Activated naive CD4-positive, alpha-beta T cell (primary cell): ENCODE measurements around the gene TUBA4A.
"Not testable (repeated sequence)": the region's sequence is repeated elsewhere in the genome, so short reads cannot be mapped to it uniquely, and the experiment has no call there.

Experiments
- DNase-seq, 4 experiments: peaks; one replicate each; lab custom pipeline; 2025; lab: John Stamatoyannopoulos, UW

Gene TUBA4A

GRCh38 chr2:219210886-219211362 is 42.8 kb downstream of the TUBA4A start:
- no peak for DNase-seq

DNA sequence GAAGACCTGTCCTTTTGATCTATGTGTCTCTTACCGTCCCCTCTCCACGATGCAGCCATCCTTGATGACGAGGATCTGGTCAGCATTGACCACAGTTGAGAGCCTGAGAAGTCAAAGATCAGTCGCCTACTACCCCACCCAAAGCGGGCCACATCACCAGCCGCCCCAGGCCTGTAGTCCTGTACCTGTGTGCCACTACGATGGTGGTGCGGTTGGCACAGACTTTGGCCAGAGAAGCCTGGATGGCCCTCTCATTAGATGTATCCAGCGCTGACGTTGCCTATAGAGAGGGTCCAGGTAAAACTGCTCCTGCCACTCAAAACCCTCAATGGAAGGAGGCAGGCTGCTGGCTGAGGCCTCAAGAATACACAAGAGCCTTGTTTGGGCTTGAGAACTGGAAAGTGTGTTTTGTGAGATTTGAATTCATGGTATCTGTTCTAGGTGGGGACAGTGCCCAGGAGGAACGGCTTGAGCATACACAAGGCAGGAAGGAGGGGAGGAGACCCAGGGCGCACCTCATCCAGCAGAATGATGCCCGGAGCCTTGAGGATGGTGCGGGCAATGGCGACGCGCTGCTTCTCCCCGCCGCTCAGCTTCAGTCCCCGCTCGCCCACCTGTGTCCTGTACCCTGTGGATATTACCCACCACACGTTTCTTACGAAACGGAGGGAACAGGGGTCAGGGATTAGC is 43.4 kb downstream of the TUBA4A start:
- no peak for DNase-seq

- DNase-seq, result no peak
Observed at GRCh38 chr2:219209236-219210195, 44.2 kb downstream of the TUBA4A start.

- DNase-seq, result no peak
Observed at GRCh38 chr2:219207884-219208740, 45.6 kb downstream of the TUBA4A start.

DNA sequence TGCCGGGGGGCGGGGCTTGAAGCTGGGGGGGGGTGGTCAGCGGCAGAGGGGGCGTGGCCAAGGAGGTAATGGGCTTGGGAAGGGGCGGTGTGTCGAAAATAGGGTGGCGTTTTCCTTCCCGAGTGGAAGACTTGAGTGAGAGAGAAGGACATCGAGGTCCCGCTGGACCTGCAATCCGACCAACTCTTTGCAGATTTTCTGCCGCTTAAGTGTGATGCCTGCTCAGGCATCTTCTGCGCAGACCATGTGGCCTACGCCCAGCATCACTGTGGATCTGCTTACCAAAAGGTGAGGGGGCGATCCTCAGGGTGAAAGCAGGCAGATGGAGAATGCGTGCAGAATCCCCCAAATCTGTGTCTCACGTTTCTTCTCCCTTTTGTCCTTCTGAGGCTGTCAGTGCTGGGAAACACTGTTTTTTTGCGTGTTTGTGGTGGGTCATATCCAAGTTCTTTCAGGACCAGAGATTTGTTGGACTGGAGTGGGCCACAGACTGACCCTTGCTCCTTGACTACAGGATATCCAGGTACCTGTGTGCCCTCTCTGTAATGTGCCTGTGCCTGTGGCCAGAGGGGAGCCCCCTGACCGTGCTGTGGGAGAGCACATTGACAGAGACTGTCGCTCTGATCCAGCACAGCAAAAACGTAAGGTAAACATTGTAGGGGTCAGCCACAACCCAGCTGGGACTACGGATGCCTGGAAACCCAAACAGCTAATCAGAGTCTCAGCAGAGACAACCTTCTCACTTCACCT is 46.4 kb downstream of the TUBA4A start:
- no peak for DNase-seq

GRCh38 chr2:219206328-219207133 is 47.2 kb downstream of the TUBA4A start, which contains the start of gene ZFAND2B:
Gene ZFAND2B (plus strand): TSS chr2:219206782. CDS start chr2:219206988, 206 bp downstream.
- DNase-seq, result peak; percentile 84 to 95 (median 88)

GRCh38 chr2:219205981-219206327 is 47.8 kb downstream of the TUBA4A start:
- DNase-seq, result no peak

DNA sequence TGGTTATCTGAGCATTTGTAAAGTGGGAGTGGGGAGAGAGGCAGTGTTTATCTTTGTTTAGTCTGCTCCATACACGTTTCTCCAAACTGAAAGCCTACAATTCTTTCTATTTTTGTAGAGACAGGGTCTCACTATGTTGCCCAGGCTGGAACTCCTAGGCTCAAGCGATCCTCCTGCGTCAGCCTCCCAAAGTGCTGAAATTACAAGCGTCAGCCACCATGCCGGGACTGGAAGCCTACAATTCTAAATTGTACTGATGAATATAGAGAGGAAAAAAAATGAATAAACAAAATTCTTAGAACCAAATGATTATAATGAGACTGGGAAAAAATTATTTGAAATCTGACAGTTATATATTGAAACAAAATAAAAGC is 48.6 kb downstream of the TUBA4A start:
- no peak for DNase-seq

- DNase-seq, result no peak
Observed at GRCh38 chr2:219204425-219205164, 49.1 kb downstream of the TUBA4A start.

GRCh38 chr2:219201331-219201730 is 52.4 kb downstream of the TUBA4A start:
- not testable (repeated sequence) for DNase-seq

- not testable (repeated sequence) for DNase-seq
Observed at GRCh38 chr2:219200502-219201326, 53.0 kb downstream of the TUBA4A start.
